Activated naive CD8-positive, alpha-beta T cell treated with anti-CD3 and anti-CD28 coated beads, Interleukin-2, amount 50 U/mL, for 24 hours (primary cell): ENCODE measurements around the gene CRB2.

ENCODE experiments used
- ATAC-seq: fragments of 150-1000 bp; cut with Tn5 transposase; one replicate; pipeline ENCODE4 v1.10.0; 2021
- DNase-seq: peaks from one replicate; pipeline ENCODE4 v3.0.0; 2021
- H3K27ac Mint-ChIP-seq: one replicate; pipeline ENCODE4 v1.8.0; 2021; ENCODE audit warnings: mild to moderate bottlenecking, mixed read lengths
- H3K27me3 Mint-ChIP-seq: one replicate; pipeline ENCODE4 v1.8.0; 2021; ENCODE audit warnings: mixed read lengths
- H3K36me3 Mint-ChIP-seq: one replicate; pipeline ENCODE4 v1.8.0; 2021; ENCODE audit warnings: low read depth, mixed read lengths
- H3K4me1 Mint-ChIP-seq: one replicate; pipeline ENCODE4 v1.8.0; 2021; ENCODE audit warnings: mixed read lengths
- H3K4me3 Mint-ChIP-seq: one replicate; pipeline ENCODE4 v1.8.0; 2021; ENCODE audit warnings: mild to moderate bottlenecking, moderate library complexity, mixed read lengths
- H3K9me3 Mint-ChIP-seq: one replicate; pipeline ENCODE4 v1.8.0; 2021; ENCODE audit warnings: mixed read lengths

Gene CRB2

GRCh38 chr9:123372766-123373446 lies 16.9 kb downstream of the CRB2 start:
- Mint-ChIP-seq H3K27ac (no peak overlapping the region), H3K36me3 (no peaks in the 10 kb centered on the region)
- ATAC-seq: no peak

GRCh38 chr9:123373447-123373923 lies 17.5 kb downstream of the CRB2 start:
- Mint-ChIP-seq H3K27ac (no peak overlapping the region), H3K9me3 (no peaks in the 10 kb centered on the region), H3K4me3 (no peak overlapping the region), H3K4me1 (no peaks in the 10 kb centered on the region), H3K36me3 (no peaks in the 10 kb centered on the region), H3K27me3 (peaks cover 42% of the 10 kb centered on the region)
- ATAC-seq (no peak), DNase-seq (no peak)

More at GRCh38 chr9:123372766-123373446, 16.9 kb downstream of the CRB2 start:
- peaks cover 42% of the 10 kb centered on the region for H3K27me3 Mint-ChIP-seq
- no peak for DNase-seq
- H3K9me3 Mint-ChIP-seq: no peaks in the 10 kb centered on the region
- H3K4me3 Mint-ChIP-seq: no peak overlapping the region
- H3K4me1 Mint-ChIP-seq: no peaks in the 10 kb centered on the region

- peaks cover 42% of the 10 kb centered on the region for H3K27me3 Mint-ChIP-seq
Observed at GRCh38 chr9:123373946-123374345, 17.9 kb downstream of the CRB2 start.

GRCh38 chr9:123375469-123376132 lies 19.6 kb downstream of the CRB2 start:
- peaks cover 35% of the 10 kb centered on the region for H3K27me3 Mint-ChIP-seq
- DNase-seq: no peak

More at GRCh38 chr9:123373946-123374345, 17.9 kb downstream of the CRB2 start:
- Mint-ChIP-seq H3K36me3 (no peaks in the 10 kb centered on the region), H3K4me1 (no peaks in the 10 kb centered on the region), H3K9me3 (no peaks in the 10 kb centered on the region), H3K4me3 (no peak overlapping the region), H3K27ac (no peak overlapping the region)
- ATAC-seq (no peak), DNase-seq (no peak)

GRCh38 chr9:123376218-123377071 lies 20.4 kb downstream of the CRB2 start:
- no peaks in the 10 kb centered on the region for H3K36me3 Mint-ChIP-seq
- no peak for ATAC-seq
- DNase-seq: no peak
- no peaks in the 10 kb centered on the region for H3K4me1 Mint-ChIP-seq
- no peaks in the 10 kb centered on the region for H3K9me3 Mint-ChIP-seq
- no peak overlapping the region for H3K4me3 Mint-ChIP-seq
- peaks cover 34% of the 10 kb centered on the region for H3K27me3 Mint-ChIP-seq
- no peak overlapping the region for H3K27ac Mint-ChIP-seq

More at GRCh38 chr9:123375469-123376132, 19.6 kb downstream of the CRB2 start:
- H3K36me3 Mint-ChIP-seq: no peaks in the 10 kb centered on the region
- H3K4me1 Mint-ChIP-seq: no peaks in the 10 kb centered on the region
- ATAC-seq: no peak
- no peak overlapping the region for H3K4me3 Mint-ChIP-seq
- no peak overlapping the region for H3K27ac Mint-ChIP-seq
- no peaks in the 10 kb centered on the region for H3K9me3 Mint-ChIP-seq

GRCh38 chr9:123377211-123377971 lies 21.4 kb downstream of the CRB2 start:
- Mint-ChIP-seq H3K4me1 (no peaks in the 10 kb centered on the region), H3K9me3 (no peaks in the 10 kb centered on the region), H3K4me3 (no peak overlapping the region), H3K27ac (no peak overlapping the region), H3K36me3 (no peaks in the 10 kb centered on the region), H3K27me3 (peaks cover 24% of the 10 kb centered on the region)
- no peak for ATAC-seq
- DNase-seq: no peak

GRCh38 chr9:123378025-123378424 lies 22.0 kb downstream of the CRB2 start:
- Mint-ChIP-seq H3K27me3 (peaks cover 19% of the 10 kb centered on the region), H3K9me3 (no peaks in the 10 kb centered on the region), H3K4me1 (no peaks in the 10 kb centered on the region), H3K36me3 (no peaks in the 10 kb centered on the region), H3K4me3 (no peak overlapping the region), H3K27ac (no peak overlapping the region)
- no peak for DNase-seq
- no peak for ATAC-seq

- Mint-ChIP-seq H3K36me3 (no peaks in the 10 kb centered on the region), H3K4me3 (no peak overlapping the region), H3K27ac (no peak overlapping the region), H3K27me3 (peaks cover 16% of the 10 kb centered on the region), H3K4me1 (no peaks in the 10 kb centered on the region), H3K9me3 (no peaks in the 10 kb centered on the region)
- ATAC-seq: no peak
- DNase-seq: no peak
Observed at GRCh38 chr9:123378956-123379660, 23.1 kb downstream of the CRB2 start.

GRCh38 chr9:123380852-123381705 lies 25.1 kb downstream of the CRB2 start:
- no peaks in the 10 kb centered on the region for H3K36me3 Mint-ChIP-seq
- no peaks in the 10 kb centered on the region for H3K4me1 Mint-ChIP-seq
- DNase-seq: no peak
- ATAC-seq: no peak
- H3K27me3 Mint-ChIP-seq: peaks cover 3% of the 10 kb centered on the region
- no peaks in the 10 kb centered on the region for H3K9me3 Mint-ChIP-seq
- no peak overlapping the region for H3K27ac Mint-ChIP-seq
- no peak overlapping the region for H3K4me3 Mint-ChIP-seq

GRCh38 chr9:123382653-123383511 lies 26.9 kb downstream of the CRB2 start:
- Mint-ChIP-seq H3K9me3 (no peaks in the 10 kb centered on the region), H3K36me3 (no peaks in the 10 kb centered on the region), H3K4me1 (no peaks in the 10 kb centered on the region), H3K27ac (no peak overlapping the region), H3K4me3 (no peak overlapping the region), H3K27me3 (no peaks in the 10 kb centered on the region)
- ATAC-seq (no peak), DNase-seq (no peak)

GRCh38 chr9:123383512-123384170 lies 27.6 kb downstream of the CRB2 start:
- ATAC-seq (no peak), DNase-seq (no peak)
- Mint-ChIP-seq H3K4me3 (no peak overlapping the region), H3K9me3 (no peaks in the 10 kb centered on the region), H3K4me1 (no peaks in the 10 kb centered on the region), H3K27ac (no peak overlapping the region), H3K36me3 (no peaks in the 10 kb centered on the region), H3K27me3 (no peaks in the 10 kb centered on the region)

- H3K36me3 Mint-ChIP-seq: no peaks in the 10 kb centered on the region
- ATAC-seq (no peak), DNase-seq (no peak)
- H3K27ac Mint-ChIP-seq: no peak overlapping the region
- no peaks in the 10 kb centered on the region for H3K27me3 Mint-ChIP-seq
- H3K4me1 Mint-ChIP-seq: no peaks in the 10 kb centered on the region
- no peak overlapping the region for H3K4me3 Mint-ChIP-seq
- H3K9me3 Mint-ChIP-seq: no peaks in the 10 kb centered on the region
Observed at GRCh38 chr9:123387686-123388085, 31.7 kb downstream of the CRB2 start.
